ENCODE results near the gene CAMSAP1.

GRCh38 chr9:135927195-135928013, 20.1 kb upstream of the CAMSAP1 start:
- TF ChIP-seq CTCF (IDR thresholded peaks at IDR 0.05), result no peak
- no peak for TF ChIP-seq POLR2A (IDR thresholded peaks at IDR 0.05)
